Activated naive CD4-positive, alpha-beta T cell treated with anti-CD3 and anti-CD28 coated beads, Interleukin-2, amount 10 ng/mL, durations not matched to agents 7 days and 5 days (primary cell): ENCODE results near the gene PLCXD3.

Source experiments
- CTCF ChIA-PET: fragments of 350-600 bp; sonication (Branson Sonifier 250); formaldehyde crosslinking; loops from one replicate; lab custom pipeline; 2021; ENCODE audit warnings: antibody characterized with exemption; lab: Charles Lee
- DNase-seq: peaks from one replicate; pipeline ENCODE4 v3.0.0-alpha.2; 2020
- H3K27ac Mint-ChIP-seq: one replicate; pipeline ENCODE4 v1.8.0; 2021; ENCODE audit warnings: mild to moderate bottlenecking, moderate library complexity, mixed read lengths
- H3K27me3 Mint-ChIP-seq: one replicate; pipeline ENCODE4 v1.8.0; 2021; ENCODE audit warnings: mild to moderate bottlenecking, mixed read lengths
- H3K36me3 Mint-ChIP-seq: one replicate; pipeline ENCODE4 v1.8.0; 2021; ENCODE audit warnings: mixed read lengths
- H3K4me1 Mint-ChIP-seq: one replicate; pipeline ENCODE4 v1.8.0; 2021; ENCODE audit warnings: mixed read lengths
- H3K4me3 Mint-ChIP-seq: one replicate; pipeline ENCODE4 v1.8.0; 2021; ENCODE audit warnings: mild to moderate bottlenecking, moderate library complexity, mixed read lengths
- H3K9me3 Mint-ChIP-seq: one replicate; pipeline ENCODE4 v1.8.0; 2021; ENCODE audit warnings: mixed read lengths

The PLCXD3 gene

DNA sequence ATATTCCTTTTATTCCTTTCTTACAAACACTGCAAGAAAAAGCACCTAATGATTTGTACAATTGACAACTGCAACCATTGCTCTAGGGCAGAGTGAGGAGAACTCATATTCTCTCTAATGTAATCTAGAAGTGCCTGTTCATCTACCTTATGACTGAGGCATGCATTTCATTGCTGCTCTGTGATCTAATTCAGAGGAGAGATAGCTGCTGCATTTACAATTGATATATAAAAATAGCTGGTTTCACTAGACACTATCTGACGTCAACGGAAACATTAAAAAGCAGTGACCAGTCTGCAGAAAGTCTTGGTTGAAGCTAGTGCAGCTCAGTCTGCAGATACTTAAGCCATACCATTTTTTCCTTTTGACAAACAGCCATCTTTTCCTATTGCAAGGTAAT, 224.2 kb downstream of the PLCXD3 start:
- DNase-seq: no peak
- CTCF ChIA-PET: no interaction called here

DNA sequence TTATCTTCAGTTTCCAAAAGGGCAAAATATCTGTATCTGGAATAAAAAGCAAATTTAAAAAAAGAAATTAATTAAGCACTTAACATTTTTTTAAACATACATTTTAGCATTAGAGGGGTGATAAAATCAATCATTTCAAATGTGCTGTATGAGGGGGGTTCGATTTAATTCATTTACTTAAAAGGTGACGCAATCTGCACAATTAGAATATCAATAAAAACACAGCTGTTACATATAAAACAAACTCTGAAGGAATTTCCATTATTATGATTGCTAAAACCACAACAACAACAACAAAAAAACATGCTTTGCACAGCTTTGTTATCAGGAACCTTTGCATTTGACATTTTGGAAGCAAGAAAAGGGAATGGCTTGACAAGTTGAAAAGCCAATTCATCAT, 225.5 kb downstream of the PLCXD3 start:
- Mint-ChIP-seq H3K9me3 (peaks cover 2% of the 10 kb centered on the region), H3K4me3 (no peak overlapping the region), H3K4me1 (no peaks in the 10 kb centered on the region), H3K36me3 (no peaks in the 10 kb centered on the region), H3K27ac (no peak overlapping the region), H3K27me3 (no peaks in the 10 kb centered on the region)
- CTCF ChIA-PET: no interaction called here
- DNase-seq: no peak

More for the DNA sequence above, 224.2 kb downstream of the PLCXD3 start:
- no peaks in the 10 kb centered on the region for H3K36me3 Mint-ChIP-seq
- H3K4me3 Mint-ChIP-seq: no peak overlapping the region
- no peaks in the 10 kb centered on the region for H3K27me3 Mint-ChIP-seq
- no peak overlapping the region for H3K27ac Mint-ChIP-seq
- H3K4me1 Mint-ChIP-seq: no peaks in the 10 kb centered on the region
- H3K9me3 Mint-ChIP-seq: peaks cover 2% of the 10 kb centered on the region

GRCh38 chr5:41281215-41281810, 229.1 kb downstream of the PLCXD3 start:
- Mint-ChIP-seq H3K27ac (no peak overlapping the region), H3K36me3 (no peaks in the 10 kb centered on the region), H3K4me1 (no peaks in the 10 kb centered on the region), H3K27me3 (no peaks in the 10 kb centered on the region), H3K4me3 (no peak overlapping the region), H3K9me3 (no peaks in the 10 kb centered on the region)
- DNase-seq: no peak
- CTCF ChIA-PET: no interaction called here

DNA sequence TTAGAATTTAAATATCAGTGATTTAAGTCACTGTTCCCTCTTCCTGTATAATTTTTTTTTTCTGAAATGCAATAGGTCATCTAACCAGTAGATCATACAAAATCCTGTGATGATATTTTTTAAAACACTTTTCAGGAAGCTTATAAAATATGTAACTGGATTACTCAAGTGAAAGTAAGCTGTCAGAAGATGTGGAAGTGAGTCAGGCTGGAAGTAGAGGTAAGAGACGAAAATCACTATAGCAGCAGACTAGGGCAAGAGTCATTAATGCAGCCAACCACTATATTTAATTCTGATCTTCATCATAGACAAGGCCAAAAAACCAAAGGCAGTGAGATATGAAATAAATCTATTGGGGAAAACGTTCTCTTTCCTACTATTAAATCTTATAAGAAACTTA, 231.4 kb downstream of the PLCXD3 start:
- CTCF ChIA-PET: interaction anchor here (0.6 kb wide), 1 partner anchor 565 kb away, joined by 3 read pairs; no protein-coding TSS in a partner anchor

DNA sequence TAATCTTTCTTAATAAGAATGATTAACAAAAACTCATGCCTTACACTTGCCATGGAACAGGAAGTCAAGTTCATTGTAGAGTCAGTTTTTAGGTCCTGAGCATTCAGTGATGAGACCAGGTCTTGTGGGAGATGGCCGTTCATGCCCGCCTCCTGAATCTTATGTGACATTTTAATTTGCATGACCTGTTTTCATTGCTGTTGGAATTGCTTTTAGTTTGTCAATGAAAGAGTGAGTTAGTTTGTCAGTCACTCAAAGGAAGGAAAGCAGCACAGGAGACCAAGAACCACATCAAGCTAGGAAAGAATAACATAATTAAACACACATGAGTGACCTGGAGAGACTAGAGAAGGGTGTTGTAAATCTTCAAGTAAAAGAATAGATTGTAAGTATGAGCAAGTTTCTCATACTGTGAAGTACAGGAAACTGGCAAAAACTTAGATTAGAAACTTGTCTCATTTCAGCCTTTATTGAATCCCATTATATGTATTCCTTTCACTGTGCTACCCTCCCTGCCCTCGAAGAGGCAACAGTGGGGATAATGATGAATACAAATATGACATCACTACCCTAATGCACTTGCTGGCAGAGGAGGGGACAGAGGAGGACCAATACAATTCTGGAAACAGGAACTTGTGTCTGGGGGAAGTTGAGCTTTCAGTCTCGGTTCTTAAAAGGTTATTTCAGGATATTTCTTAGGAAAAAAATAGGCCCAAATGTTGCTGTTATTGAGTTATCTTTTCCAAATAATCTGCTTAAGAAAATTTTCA, 232.7 kb downstream of the PLCXD3 start:
- no peaks in the 10 kb centered on the region for H3K36me3 Mint-ChIP-seq
- CTCF ChIA-PET: no interaction called here
- DNase-seq: no peak
- H3K4me1 Mint-ChIP-seq: no peaks in the 10 kb centered on the region
- H3K27me3 Mint-ChIP-seq: no peaks in the 10 kb centered on the region
- no peak overlapping the region for H3K4me3 Mint-ChIP-seq
- H3K9me3 Mint-ChIP-seq: no peaks in the 10 kb centered on the region
- H3K27ac Mint-ChIP-seq: no peak overlapping the region

More for the DNA sequence above, 231.4 kb downstream of the PLCXD3 start:
- Mint-ChIP-seq H3K4me1 (no peaks in the 10 kb centered on the region), H3K4me3 (no peak overlapping the region), H3K27ac (no peak overlapping the region), H3K36me3 (no peaks in the 10 kb centered on the region), H3K27me3 (no peaks in the 10 kb centered on the region), H3K9me3 (no peaks in the 10 kb centered on the region)
- no peak for DNase-seq

DNA sequence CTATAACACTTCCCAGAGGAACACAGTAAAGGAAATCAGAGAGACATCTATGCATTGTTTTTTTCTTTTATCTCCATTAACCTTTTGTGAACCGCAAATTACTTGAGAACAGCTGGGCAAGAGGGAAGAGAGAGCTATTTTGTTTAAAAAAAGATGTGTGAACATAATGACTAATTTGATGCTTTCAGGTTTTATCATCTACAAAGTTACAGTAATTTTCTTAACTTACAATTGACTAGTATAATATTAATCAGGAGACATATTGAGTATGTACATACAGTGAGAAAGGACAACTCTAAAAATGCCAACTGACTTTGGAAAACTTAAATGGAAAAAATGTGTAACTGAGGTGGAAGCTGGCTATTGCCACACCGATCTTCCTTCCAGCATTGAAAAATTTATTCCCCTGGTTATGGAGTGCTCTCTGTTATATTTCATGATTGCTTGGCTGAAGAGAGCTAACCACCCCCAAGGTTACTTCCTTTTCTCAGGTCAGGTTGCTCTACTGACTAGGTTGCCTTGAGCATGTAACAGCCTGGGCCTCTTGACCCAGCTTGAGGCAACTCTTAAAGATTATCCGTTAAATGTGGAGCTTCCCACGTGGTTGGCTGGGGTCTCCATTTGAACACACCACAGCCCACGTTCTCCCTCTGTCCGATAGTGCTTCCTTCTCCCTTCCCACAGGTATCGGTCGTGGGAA, 234.4 kb downstream of the PLCXD3 start:
- DNase-seq: no peak
- Mint-ChIP-seq H3K36me3 (no peaks in the 10 kb centered on the region), H3K27ac (no peak overlapping the region), H3K27me3 (no peaks in the 10 kb centered on the region), H3K4me1 (no peaks in the 10 kb centered on the region), H3K4me3 (no peak overlapping the region), H3K9me3 (no peaks in the 10 kb centered on the region)
- CTCF ChIA-PET: no interaction called here

GRCh38 chr5:41270423-41271251, 239.8 kb downstream of the PLCXD3 start:
- Mint-ChIP-seq H3K4me1 (no peaks in the 10 kb centered on the region), H3K27ac (no peak overlapping the region), H3K4me3 (no peak overlapping the region), H3K27me3 (no peaks in the 10 kb centered on the region), H3K9me3 (no peaks in the 10 kb centered on the region), H3K36me3 (no peaks in the 10 kb centered on the region)
- CTCF ChIA-PET: no interaction called here
- no peak for DNase-seq

- no peak overlapping the region for H3K27ac Mint-ChIP-seq
- no peak for DNase-seq
- H3K9me3 Mint-ChIP-seq: no peaks in the 10 kb centered on the region
- no peak overlapping the region for H3K4me3 Mint-ChIP-seq
- no peaks in the 10 kb centered on the region for H3K36me3 Mint-ChIP-seq
- CTCF ChIA-PET: no interaction called here
- H3K4me1 Mint-ChIP-seq: no peaks in the 10 kb centered on the region
- no peaks in the 10 kb centered on the region for H3K27me3 Mint-ChIP-seq
Measured at GRCh38 chr5:41268894-41269293, 241.5 kb downstream of the PLCXD3 start.

DNA sequence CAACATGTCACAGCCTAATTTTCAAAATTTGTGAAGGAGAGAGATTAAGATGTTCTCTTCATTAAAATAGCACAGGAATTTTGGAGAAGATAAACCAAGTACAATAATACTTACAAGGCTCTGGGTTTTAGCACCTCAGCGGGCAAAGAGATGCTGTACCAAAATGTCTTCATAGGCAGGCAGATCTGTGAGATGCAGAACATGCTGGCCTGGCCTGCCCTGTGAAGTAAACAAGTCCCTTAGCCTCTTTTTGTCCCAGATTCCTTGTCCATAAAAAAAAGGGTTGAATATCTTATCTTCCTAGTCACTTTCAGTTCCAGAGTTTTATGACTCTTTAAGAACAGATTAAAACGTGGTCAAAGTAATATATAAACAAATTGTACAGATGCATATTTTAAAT, 244.0 kb downstream of the PLCXD3 start:
- Mint-ChIP-seq H3K27ac (no peak overlapping the region), H3K36me3 (no peaks in the 10 kb centered on the region), H3K4me3 (no peak overlapping the region), H3K4me1 (no peaks in the 10 kb centered on the region), H3K27me3 (no peaks in the 10 kb centered on the region), H3K9me3 (no peaks in the 10 kb centered on the region)
- DNase-seq: no peak
- CTCF ChIA-PET: no interaction called here

DNA sequence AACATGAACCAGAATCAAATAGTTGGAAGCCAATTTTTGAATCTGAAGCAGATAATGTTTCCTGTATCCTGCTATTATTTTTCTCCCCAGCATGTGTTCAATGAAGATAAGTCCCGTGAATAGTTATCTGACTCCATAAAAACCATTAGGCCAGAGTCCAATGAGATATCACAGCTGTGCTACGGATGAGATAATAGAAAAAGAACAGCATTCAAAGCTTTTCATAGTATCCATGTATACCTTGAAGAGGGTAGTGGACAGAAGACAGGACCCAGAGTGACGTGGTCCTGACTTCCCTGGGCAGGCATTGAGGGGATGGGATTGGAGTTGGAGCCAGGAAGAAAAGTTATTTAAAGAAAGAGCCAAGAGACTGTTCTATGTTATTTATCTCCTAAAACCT, 246.4 kb downstream of the PLCXD3 start:
- no peak overlapping the region for H3K27ac Mint-ChIP-seq
- no peak for DNase-seq
- no peaks in the 10 kb centered on the region for H3K9me3 Mint-ChIP-seq
- H3K4me1 Mint-ChIP-seq: no peaks in the 10 kb centered on the region
- H3K36me3 Mint-ChIP-seq: no peaks in the 10 kb centered on the region
- CTCF ChIA-PET: no interaction called here
- H3K27me3 Mint-ChIP-seq: no peaks in the 10 kb centered on the region
- H3K4me3 Mint-ChIP-seq: no peak overlapping the region

GRCh38 chr5:41263335-41263734, 247.1 kb downstream of the PLCXD3 start:
- Mint-ChIP-seq H3K36me3 (no peaks in the 10 kb centered on the region), H3K27ac (no peak overlapping the region), H3K4me3 (no peak overlapping the region), H3K4me1 (no peaks in the 10 kb centered on the region), H3K27me3 (no peaks in the 10 kb centered on the region), H3K9me3 (no peaks in the 10 kb centered on the region)
- DNase-seq: no peak
- CTCF ChIA-PET: no interaction called here
